Osteoblast (primary cell): Measurements from ENCODE around the gene ELK1. TPM values are rescaled to one million over a fixed set of nuclear protein-coding genes. Genes with fewer than 3 reads are reported as not detected.

Experiments
- DNase-seq: peaks from one replicate; pipeline ENCODE4 v3.0.0; 2011; ENCODE audit warnings: low spot score, mixed read lengths; ENCODE audit not compliant: insufficient read length; ENCODE audit errors: missing footprints
- H2AFZ ChIP-seq: 2 replicates; pipeline ENCODE4 v1.6.0; 2011; ENCODE audit warnings: mild to moderate bottlenecking, low read length
- H3K27ac ChIP-seq: 2 replicates; pipeline ENCODE4 v1.5.1; 2011; ENCODE audit warnings: mild to moderate bottlenecking, low read depth, low read length, moderate library complexity
- H3K27me3 ChIP-seq: 2 replicates; pipeline ENCODE4 v1.6.0; 2012; ENCODE audit warnings: mild to moderate bottlenecking, control low read depth, inconsistent platforms, low read length, moderate library complexity; ENCODE audit not compliant: insufficient read depth
- H3K36me3 ChIP-seq: 2 replicates; pipeline ENCODE4 v1.5.1; 2011; ENCODE audit warnings: mild to moderate bottlenecking, low read length, control low read depth, moderate library complexity; ENCODE audit not compliant: insufficient read depth
- H3K4me1 ChIP-seq: 2 replicates; pipeline ENCODE4 v1.5.1; 2011; ENCODE audit warnings: mild to moderate bottlenecking, low read length, control low read depth, moderate library complexity; ENCODE audit not compliant: insufficient read depth
- H3K4me2 ChIP-seq: 2 replicates; pipeline ENCODE4 v1.6.0; 2011; ENCODE audit warnings: mild to moderate bottlenecking, low read length; ENCODE audit not compliant: insufficient read depth
- H3K4me3 ChIP-seq: fragments of 200-600 bp; sonication (generic); 3 replicates; pipeline ENCODE4 v1.5.1; 2012; ENCODE audit warnings: mild to moderate bottlenecking, low read length, inconsistent platforms; ENCODE audit not compliant: insufficient read depth
- H3K79me2 ChIP-seq: 2 replicates; pipeline ENCODE4 v1.6.0; 2012; ENCODE audit warnings: mild to moderate bottlenecking, low read length, control low read depth, inconsistent platforms; ENCODE audit not compliant: insufficient read depth
- H3K9me3 ChIP-seq: 2 replicates; pipeline ENCODE4 v1.5.1; 2011; ENCODE audit warnings: low read depth, low read length, control low read depth
- H4K20me1 ChIP-seq: 2 replicates; pipeline ENCODE4 v1.6.0; 2012; ENCODE audit warnings: mild to moderate bottlenecking, low read length, control low read depth; ENCODE audit not compliant: insufficient read depth
- CTCF ChIP-seq: IDR thresholded peaks from 2 replicates; pipeline ENCODE4 v1.5.1; 2011; ENCODE audit warnings: mild to moderate bottlenecking, low read depth, low read length, moderate library complexity; ENCODE audit errors: extremely low read depth
- small RNA-seq: library from RNA; depleted of rRNA; stranded (forward); fragments of <200 nt; gene quantifications from one replicate; pipeline ENCODE3, GENCODE V24; 2012
- total RNA-seq: library from RNA; depleted of rRNA; stranded (reverse); fragments of >200 nt; gene quantifications from 2 replicates; pipeline ENCODE4 v1.2.3, GENCODE V29; 2012

Gene ELK1
- total RNA-seq, 1 donor, result 37.6 TPM

GRCh38 chrX:47587091-47587891, 63.1 kb downstream of the ELK1 start:
- H2AFZ ChIP-seq, result no peak overlapping the region
- peaks cover 20% of the 10 kb centered on the region for H3K4me1 ChIP-seq
- H3K27me3 ChIP-seq, result no peaks in the 10 kb centered on the region
- DNase-seq, result no peak
- peaks cover 19% of the 10 kb centered on the region for H3K79me2 ChIP-seq
- peaks cover 19% of the 10 kb centered on the region for H3K36me3 ChIP-seq
- no peak overlapping the region for H3K4me2 ChIP-seq
- TF ChIP-seq CTCF, result no peak
- no peak overlapping the region for H3K4me3 ChIP-seq
- no peaks in the 10 kb centered on the region for H3K9me3 ChIP-seq
- H3K27ac ChIP-seq, result no peak overlapping the region
- H4K20me1 ChIP-seq, result peaks cover 30% of the 10 kb centered on the region

- H3K27ac ChIP-seq, result no peak overlapping the region
- peak overlapping the region; percentile 25 for H3K4me3 ChIP-seq
- no peak for DNase-seq
- H3K4me1 ChIP-seq, result peaks cover 20% of the 10 kb centered on the region
- no peak overlapping the region for H2AFZ ChIP-seq
- no peaks in the 10 kb centered on the region for H3K27me3 ChIP-seq
- no peak for TF ChIP-seq CTCF
- H3K4me2 ChIP-seq, result no peak overlapping the region
- H4K20me1 ChIP-seq, result peaks cover 30% of the 10 kb centered on the region
- H3K36me3 ChIP-seq, result peaks cover 19% of the 10 kb centered on the region
- H3K9me3 ChIP-seq, result no peaks in the 10 kb centered on the region
- H3K79me2 ChIP-seq, result peaks cover 19% of the 10 kb centered on the region
These were observed 64.1 kb downstream of the ELK1 start for GRCh38 chrX:47586043-47586787.

Small RNAs within 50 kb of the gene (small RNA-seq; reads per million reads assigned to genes)
- gene MIR4769, result not detected

Other genes with a start within 250 kb of the ELK1 start
- gene ZNF41, start 167.3 kb downstream of the ELK1 start, total RNA-seq, result 9.0 and 9.1 TPM in 2 replicates
- gene ARAF, start 89.4 kb downstream of the ELK1 start, total RNA-seq, result 18.9 and 21.0 TPM in 2 replicates
- gene TIMP1, start 68.1 kb downstream of the ELK1 start, total RNA-seq, result 904 and 922 TPM in 2 replicates
- gene SYN1, start 30.7 kb downstream of the ELK1 start, total RNA-seq, result under 0.01 TPM in 2 replicates
- gene CFP, start 20.6 kb downstream of the ELK1 start, total RNA-seq, result 0.29 and 0.36 TPM in 2 replicates
- 93.4 and 94.9 TPM in 2 replicates for gene UXT, start 8.6 kb upstream of the ELK1 start, total RNA-seq
- gene ZNF81, start 186.3 kb upstream of the ELK1 start, total RNA-seq, result 5.8 and 7.7 TPM in 2 replicates